Upper lobe of right lung (tissue), 1 donor: ENCODE results near the gene TENM4. TPM values are rescaled to one million over a fixed set of nuclear protein-coding genes. Genes with fewer than 3 reads are reported as not detected.

Source experiments
- ATAC-seq: fragments of 200-7000 bp; cut with Tn5 transposase; one replicate; pipeline ENCODE4 v1.9.1; 2020; ENCODE audit warnings: mild to moderate bottlenecking, moderate library complexity
- DNase-seq: peaks from one replicate; pipeline ENCODE4 v3.0.0-alpha.2; 2020
- H3K27ac ChIP-seq: fragments of 200-600 bp; one replicate; pipeline ENCODE4 v1.8.0; 2022
- H3K27me3 ChIP-seq: fragments of 200-600 bp; one replicate; pipeline ENCODE4 v1.8.0; 2022; ENCODE audit warnings: mild to moderate bottlenecking
- H3K36me3 ChIP-seq: fragments of 200-600 bp; one replicate; pipeline ENCODE4 v1.8.0; 2022
- H3K4me1 ChIP-seq: fragments of 200-600 bp; one replicate; pipeline ENCODE4 v1.8.0; 2022
- H3K4me3 ChIP-seq: fragments of 200-600 bp; one replicate; pipeline ENCODE4 v1.8.0; 2022; ENCODE audit warnings: mild to moderate bottlenecking
- H3K9me3 ChIP-seq: fragments of 200-600 bp; one replicate; pipeline ENCODE4 v1.8.0; 2022
- intact Hi-C: fragments of 100-400 bp; cut with DNase I; formaldehyde crosslinking; loops from one replicate; pipeline ENCODE4 v1.11.0; 2022
- total RNA-seq: library from RNA; stranded (reverse); fragmentation: NEBNext Ultra II Directional; extraction: Animal tissue kit (Norgen Biotek cat#: 25700); gene quantifications from one replicate; pipeline ENCODE4 v1.2.1, GENCODE V29; 2021
- TF ChIP-seq, protein P1 (sequence below): fragments of 200-600 bp; IDR thresholded peaks from one replicate; pipeline ENCODE4 v1.8.0; 2022; ENCODE audit warnings: antibody characterized with exemption
- donor health status: DM: no; HTN: yes; CAD: no; lungs with severe emphysema.

The TENM4 gene
- total RNA-seq, 1 donor from 2014 or later: 4.3 TPM

DNA sequence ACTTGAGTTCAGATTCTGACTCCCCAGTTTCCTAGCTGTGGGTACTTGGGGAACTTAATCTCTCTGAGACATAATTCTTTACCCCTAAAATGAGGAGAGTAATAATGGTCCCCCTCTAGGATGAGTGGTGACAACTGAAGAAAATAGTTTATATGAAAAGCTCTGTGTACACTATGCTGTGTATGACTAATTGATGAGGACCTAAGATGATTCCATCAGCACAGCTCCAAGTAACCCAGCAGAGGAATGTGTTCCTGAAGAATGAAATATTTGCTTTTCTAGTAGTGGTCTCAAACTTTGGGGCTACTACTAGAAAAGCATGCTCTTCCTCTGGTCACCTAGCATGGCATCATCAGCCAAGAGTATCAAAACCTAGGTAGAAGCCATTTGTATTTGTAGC, 648.9 kb downstream of the TENM4 start:
- Histone ChIP-seq H3K36me3 (no peaks in the 10 kb centered on the region), H3K27me3 (no peaks in the 10 kb centered on the region), H3K4me1 (peaks cover 9% of the 10 kb centered on the region), H3K9me3 (no peaks in the 10 kb centered on the region), H3K4me3 (no peak overlapping the region), H3K27ac (no peak overlapping the region)
- intact Hi-C loops: no loop called here
- DNase-seq (no peak), ATAC-seq (no peak)
- TF ChIP-seq, protein P1, sequence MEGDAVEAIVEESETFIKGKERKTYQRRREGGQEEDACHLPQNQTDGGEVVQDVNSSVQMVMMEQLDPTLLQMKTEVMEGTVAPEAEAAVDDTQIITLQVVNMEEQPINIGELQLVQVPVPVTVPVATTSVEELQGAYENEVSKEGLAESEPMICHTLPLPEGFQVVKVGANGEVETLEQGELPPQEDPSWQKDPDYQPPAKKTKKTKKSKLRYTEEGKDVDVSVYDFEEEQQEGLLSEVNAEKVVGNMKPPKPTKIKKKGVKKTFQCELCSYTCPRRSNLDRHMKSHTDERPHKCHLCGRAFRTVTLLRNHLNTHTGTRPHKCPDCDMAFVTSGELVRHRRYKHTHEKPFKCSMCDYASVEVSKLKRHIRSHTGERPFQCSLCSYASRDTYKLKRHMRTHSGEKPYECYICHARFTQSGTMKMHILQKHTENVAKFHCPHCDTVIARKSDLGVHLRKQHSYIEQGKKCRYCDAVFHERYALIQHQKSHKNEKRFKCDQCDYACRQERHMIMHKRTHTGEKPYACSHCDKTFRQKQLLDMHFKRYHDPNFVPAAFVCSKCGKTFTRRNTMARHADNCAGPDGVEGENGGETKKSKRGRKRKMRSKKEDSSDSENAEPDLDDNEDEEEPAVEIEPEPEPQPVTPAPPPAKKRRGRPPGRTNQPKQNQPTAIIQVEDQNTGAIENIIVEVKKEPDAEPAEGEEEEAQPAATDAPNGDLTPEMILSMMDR: no peak

- DNase-seq (no peak), ATAC-seq (peak; percentile 38)
- H3K27ac ChIP-seq: no peak overlapping the region
- intact Hi-C loops: no loop called here
- H3K9me3 ChIP-seq: no peaks in the 10 kb centered on the region
- peaks cover 6% of the 10 kb centered on the region for H3K4me1 ChIP-seq
- H3K4me3 ChIP-seq: no peak overlapping the region
- no peaks in the 10 kb centered on the region for H3K36me3 ChIP-seq
- H3K27me3 ChIP-seq: no peaks in the 10 kb centered on the region
- TF ChIP-seq, protein P1: no peak
Measured at GRCh38 chr11:78791254-78791653, 649.6 kb downstream of the TENM4 start.

GRCh38 chr11:78790784-78791183, 650.0 kb downstream of the TENM4 start:
- Histone ChIP-seq H3K27me3 (no peaks in the 10 kb centered on the region), H3K4me3 (no peak overlapping the region), H3K4me1 (peaks cover 6% of the 10 kb centered on the region), H3K27ac (no peak overlapping the region), H3K9me3 (no peaks in the 10 kb centered on the region), H3K36me3 (no peaks in the 10 kb centered on the region)
- intact Hi-C loops: no loop called here
- TF ChIP-seq, protein P1: no peak
- DNase-seq (no peak), ATAC-seq (peak; percentile 56)

DNA sequence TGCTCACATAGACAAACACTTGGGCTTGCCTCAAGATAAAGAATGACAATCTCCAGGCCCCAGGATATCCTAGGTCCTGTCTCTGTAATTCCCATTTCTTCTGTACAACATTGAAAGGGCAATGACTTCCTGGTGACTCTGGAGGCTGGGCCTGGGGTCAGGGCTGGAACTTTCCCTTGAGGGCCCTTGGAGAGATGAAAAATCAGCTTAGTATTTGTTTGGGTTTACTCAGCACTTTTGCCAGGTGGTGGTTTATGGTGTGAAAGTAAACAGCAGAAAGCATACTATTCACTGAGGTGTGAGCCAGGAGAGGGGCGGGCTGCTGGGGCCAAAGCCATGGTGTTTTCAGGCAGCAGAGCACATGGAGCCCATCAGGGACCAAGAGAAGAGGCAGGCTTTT, 651.5 kb downstream of the TENM4 start:
- intact Hi-C loops: no loop called here
- H3K36me3 ChIP-seq: no peaks in the 10 kb centered on the region
- no peaks in the 10 kb centered on the region for H3K27me3 ChIP-seq
- no peaks in the 10 kb centered on the region for H3K9me3 ChIP-seq
- DNase-seq (no peak), ATAC-seq (peak; percentile 48)
- peaks cover 6% of the 10 kb centered on the region for H3K4me1 ChIP-seq
- TF ChIP-seq, protein P1: no peak
- no peak overlapping the region for H3K27ac ChIP-seq
- no peak overlapping the region for H3K4me3 ChIP-seq

- Histone ChIP-seq H3K36me3 (no peaks in the 10 kb centered on the region), H3K27me3 (no peaks in the 10 kb centered on the region), H3K9me3 (no peaks in the 10 kb centered on the region), H3K4me3 (no peak overlapping the region), H3K27ac (no peak overlapping the region), H3K4me1 (peaks cover 6% of the 10 kb centered on the region)
- no peak for DNase-seq
- intact Hi-C loops: no loop called here
- peak; percentile 14 for ATAC-seq
- TF ChIP-seq, protein P1: no peak
Measured at GRCh38 chr11:78788533-78788932, 652.3 kb downstream of the TENM4 start.

- no peak overlapping the region for H3K4me3 ChIP-seq
- H3K4me1 ChIP-seq: peaks cover 6% of the 10 kb centered on the region
- DNase-seq: no peak
- H3K27me3 ChIP-seq: no peaks in the 10 kb centered on the region
- no peaks in the 10 kb centered on the region for H3K9me3 ChIP-seq
- TF ChIP-seq, protein P1: no peak
- peak; percentile 23 for ATAC-seq
- H3K36me3 ChIP-seq: no peaks in the 10 kb centered on the region
- H3K27ac ChIP-seq: no peak overlapping the region
- intact Hi-C loops: no loop called here
Measured at GRCh38 chr11:78787696-78788095, 653.1 kb downstream of the TENM4 start.
